ENCODE data around the gene CDK1.
A peak's percentile ranks its signal among the peaks of the same experiment; 100 is the strongest.

Gene CDK1

GRCh38 chr10:60778971-60779796 is 906 bp downstream of the CDK1 start:
- no peak for DNase-seq

- DNase-seq: no peak
Observed at GRCh38 chr10:60781661-60782060, 3.4 kb downstream of the CDK1 start.

GRCh38 chr10:60784641-60785040 is 6.4 kb downstream of the CDK1 start:
- no peak for DNase-seq

- no peak for DNase-seq
Observed at GRCh38 chr10:60788544-60788943, 10.3 kb downstream of the CDK1 start.

GRCh38 chr10:60789340-60789739 is 11.1 kb downstream of the CDK1 start:
- DNase-seq: no peak

GRCh38 chr10:60794953-60795352 is 16.7 kb downstream of the CDK1 start:
- DNase-seq: no peak

GRCh38 chr10:60795465-60796202 is 17.4 kb downstream of the CDK1 start:
- DNase-seq: no peak

- DNase-seq: no peak
Observed at GRCh38 chr10:60796481-60796880, 18.2 kb downstream of the CDK1 start.

- no peak for DNase-seq
Observed at GRCh38 chr10:60797200-60797599, 18.9 kb downstream of the CDK1 start.

- DNase-seq: no peak
Observed at GRCh38 chr10:60798031-60798430, 19.8 kb downstream of the CDK1 start.

GRCh38 chr10:60798870-60799269 is 20.6 kb downstream of the CDK1 start:
- DNase-seq: no peak

- no peak for DNase-seq
Observed at GRCh38 chr10:60799971-60800650, 21.8 kb downstream of the CDK1 start.

- no peak for DNase-seq
Observed at GRCh38 chr10:60800918-60801317, 22.6 kb downstream of the CDK1 start.

GRCh38 chr10:60801522-60801921 is 23.2 kb downstream of the CDK1 start:
- DNase-seq: no peak

- DNase-seq: no peak
Observed at GRCh38 chr10:60803433-60803832, 25.2 kb downstream of the CDK1 start.

GRCh38 chr10:60803865-60804264 is 25.6 kb downstream of the CDK1 start:
- DNase-seq: no peak

- DNase-seq: no peak
Observed at GRCh38 chr10:60806921-60807320, 28.6 kb downstream of the CDK1 start.

- no peak for DNase-seq
Observed at GRCh38 chr10:60807499-60807898, 29.2 kb downstream of the CDK1 start.

GRCh38 chr10:60808036-60808435 is 29.8 kb downstream of the CDK1 start:
- no peak for DNase-seq

GRCh38 chr10:60809157-60809556 is 30.9 kb downstream of the CDK1 start:
- no peak for DNase-seq

GRCh38 chr10:60810437-60811182 is 32.3 kb downstream of the CDK1 start:
- no peak for DNase-seq

GRCh38 chr10:60816628-60817397 is 38.5 kb downstream of the CDK1 start:
- DNase-seq: peak; percentile 56
